Fibroblast of lung (primary cell): Measurements from ENCODE around the gene ETF1. TPM values are rescaled to one million over a fixed set of nuclear protein-coding genes. Genes with fewer than 3 reads are reported as not detected.

Experiments
- DNase-seq, 2 donors: peaks; one replicate each; pipeline versions ENCODE4 v3.0.0 to v3.0.0-alpha.2; 2010; ENCODE audit warnings: low read depth in 2 of 2
- H2AFZ ChIP-seq: 2 replicates; pipeline ENCODE4 v1.5.1; 2012; ENCODE audit warnings: low read length, control low read depth, inconsistent platforms
- H3K27ac ChIP-seq: 2 replicates; pipeline ENCODE4 v1.5.1; 2011; ENCODE audit warnings: low read length, control low read depth; ENCODE audit not compliant: insufficient read depth
- H3K27me3 ChIP-seq: 2 replicates; pipeline ENCODE4 v1.5.1; 2011; ENCODE audit warnings: mild to moderate bottlenecking, low read length; ENCODE audit not compliant: control insufficient read depth, insufficient read depth
- H3K36me3 ChIP-seq: 2 replicates; pipeline ENCODE4 v1.5.1; 2011; ENCODE audit warnings: low read length; ENCODE audit not compliant: control insufficient read depth, insufficient read depth
- H3K4me1 ChIP-seq: 2 replicates; pipeline ENCODE4 v1.5.1; 2011; ENCODE audit warnings: low read length; ENCODE audit not compliant: control insufficient read depth, insufficient read depth; ENCODE audit errors: extremely low read depth
- H3K4me2 ChIP-seq: 2 replicates; pipeline ENCODE4 v1.5.1; 2011; ENCODE audit warnings: low read length, control low read depth; ENCODE audit not compliant: insufficient read depth; ENCODE audit errors: extremely low read depth
- H3K4me3 ChIP-seq, 4 experiments: fragments of 200-600 bp in 1 of 4; sonication (generic) in 1 of 4; replicated peaks in 1 of 4; 2 replicates each; pipeline ENCODE4 v1.5.1; 2011 to 2016; ENCODE audit warnings: low read length in 4 of 4, low read depth in 3 of 4, mild to moderate bottlenecking in 3 of 4, control low read depth in 2 of 4, inconsistent platforms in 1 of 4, mixed read lengths in 1 of 4; ENCODE audit not compliant: insufficient read depth in 1 of 4; ENCODE audit errors: control extremely low read depth in 1 of 4
- H3K79me2 ChIP-seq: 2 replicates; pipeline ENCODE4 v1.5.1; 2012; ENCODE audit warnings: mild to moderate bottlenecking, low read length, inconsistent platforms; ENCODE audit not compliant: control insufficient read depth, insufficient read depth
- H3K9ac ChIP-seq: 2 replicates; pipeline ENCODE4 v1.5.1; 2011; ENCODE audit warnings: mild to moderate bottlenecking, low read length, control low read depth; ENCODE audit not compliant: insufficient read depth
- H3K9me3 ChIP-seq: 2 replicates; pipeline ENCODE4 v1.5.1; 2012; ENCODE audit warnings: low read depth, low read length; ENCODE audit not compliant: control insufficient read depth, insufficient read depth
- H4K20me1 ChIP-seq: 2 replicates; pipeline ENCODE4 v1.5.1; 2011; ENCODE audit warnings: low read length; ENCODE audit not compliant: control insufficient read depth, insufficient read depth; ENCODE audit errors: extremely low read depth
- EZH2 ChIP-seq: IDR thresholded peaks from 2 replicates; pipeline ENCODE4 v1.5.1; 2012; ENCODE audit warnings: low read length, control low read depth, mild to moderate bottlenecking; ENCODE audit errors: missing control alignments
- polyA plus RNA-seq, 2 donors: library from polyadenylated mRNA; depleted of rRNA in 1 of 2; stranded (reverse) in 1 of 2; unstranded in 1 of 2; fragments of >200 nt; gene quantifications; 2 replicates each; pipeline ENCODE4 v1.2.1, GENCODE V29; 2011 to 2012; ENCODE audit warnings: missing spikeins in 1 of 2
- total RNA-seq: library from RNA; depleted of rRNA; stranded (reverse); fragments of >200 nt; gene quantifications from 2 replicates; pipeline ENCODE4 v1.2.1, GENCODE V29; 2014
- TF ChIP-seq, protein P1 (sequence below), 2 donors: IDR thresholded peaks in 1 of 2; conservative IDR thresholded peaks in 1 of 2; 1 replicate in 1 of 2; 2 replicates in 1 of 2; pipeline ENCODE4 v1.5.1; 2011 to 2012; ENCODE audit warnings: low read length in 2 of 2, control low read depth in 1 of 2, inconsistent platforms in 1 of 2, low read depth in 1 of 2, mild to moderate bottlenecking in 1 of 2

The ETF1 gene
- total and polyA plus RNA-seq, 2 donors (not counting 1 experiment from before 2014, with no cell fraction given) = 94.0 to 118 TPM

- Histone ChIP-seq H3K9ac (no peak overlapping the region), H3K36me3 (peaks cover 5% of the 10 kb centered on the region), H3K27me3 (no peaks in the 10 kb centered on the region), H3K79me2 (peaks cover 2% of the 10 kb centered on the region), H4K20me1 (no peaks in the 10 kb centered on the region), H3K9me3 (no peaks in the 10 kb centered on the region), H2AFZ (no peak overlapping the region), H3K4me2 (no peak overlapping the region), H3K4me3 (no peak overlapping the region), H3K27ac (no peak overlapping the region), H3K4me1 (no peaks in the 10 kb centered on the region)
- no peak for TF ChIP-seq EZH2
- no peak for DNase-seq
These were observed 70.7 kb downstream of the ETF1 start for GRCh38 chr5:138472353-138472752.

DNA sequence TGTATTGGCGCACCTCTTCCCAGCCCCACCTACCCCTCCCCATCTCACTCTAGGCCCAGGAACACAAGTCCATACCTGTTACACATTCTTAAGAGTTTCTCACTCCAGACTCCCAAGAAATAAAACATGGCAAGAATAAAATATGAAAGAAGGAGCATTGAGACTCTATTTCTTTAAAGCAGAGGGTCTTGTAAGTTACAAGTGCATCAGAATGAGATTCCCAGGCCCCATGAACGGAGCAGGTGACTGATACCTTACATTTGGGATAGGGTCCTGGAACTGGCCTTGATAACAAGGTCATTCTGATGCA is 72.0 kb downstream of the ETF1 start:
- Histone ChIP-seq H3K27me3 (no peaks in the 10 kb centered on the region), H3K27ac (no peak overlapping the region), H3K9me3 (no peaks in the 10 kb centered on the region), H3K36me3 (peaks cover 9% of the 10 kb centered on the region), H3K4me2 (no peak overlapping the region), H3K9ac (no peak overlapping the region), H3K4me3 (no peak overlapping the region), H3K4me1 (no peaks in the 10 kb centered on the region), H4K20me1 (no peaks in the 10 kb centered on the region), H2AFZ (no peak overlapping the region), H3K79me2 (peaks cover 11% of the 10 kb centered on the region)
- DNase-seq = no peak
- no peak for TF ChIP-seq EZH2
- TF ChIP-seq, protein P1, sequence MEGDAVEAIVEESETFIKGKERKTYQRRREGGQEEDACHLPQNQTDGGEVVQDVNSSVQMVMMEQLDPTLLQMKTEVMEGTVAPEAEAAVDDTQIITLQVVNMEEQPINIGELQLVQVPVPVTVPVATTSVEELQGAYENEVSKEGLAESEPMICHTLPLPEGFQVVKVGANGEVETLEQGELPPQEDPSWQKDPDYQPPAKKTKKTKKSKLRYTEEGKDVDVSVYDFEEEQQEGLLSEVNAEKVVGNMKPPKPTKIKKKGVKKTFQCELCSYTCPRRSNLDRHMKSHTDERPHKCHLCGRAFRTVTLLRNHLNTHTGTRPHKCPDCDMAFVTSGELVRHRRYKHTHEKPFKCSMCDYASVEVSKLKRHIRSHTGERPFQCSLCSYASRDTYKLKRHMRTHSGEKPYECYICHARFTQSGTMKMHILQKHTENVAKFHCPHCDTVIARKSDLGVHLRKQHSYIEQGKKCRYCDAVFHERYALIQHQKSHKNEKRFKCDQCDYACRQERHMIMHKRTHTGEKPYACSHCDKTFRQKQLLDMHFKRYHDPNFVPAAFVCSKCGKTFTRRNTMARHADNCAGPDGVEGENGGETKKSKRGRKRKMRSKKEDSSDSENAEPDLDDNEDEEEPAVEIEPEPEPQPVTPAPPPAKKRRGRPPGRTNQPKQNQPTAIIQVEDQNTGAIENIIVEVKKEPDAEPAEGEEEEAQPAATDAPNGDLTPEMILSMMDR (conservative IDR thresholded peaks at IDR 0.05 in 1 of 2, IDR thresholded peaks at IDR 0.05 in 1 of 2; ENCODE audit: low read depth in 1 of 2, low read length in 2 of 2) = no peak

DNA sequence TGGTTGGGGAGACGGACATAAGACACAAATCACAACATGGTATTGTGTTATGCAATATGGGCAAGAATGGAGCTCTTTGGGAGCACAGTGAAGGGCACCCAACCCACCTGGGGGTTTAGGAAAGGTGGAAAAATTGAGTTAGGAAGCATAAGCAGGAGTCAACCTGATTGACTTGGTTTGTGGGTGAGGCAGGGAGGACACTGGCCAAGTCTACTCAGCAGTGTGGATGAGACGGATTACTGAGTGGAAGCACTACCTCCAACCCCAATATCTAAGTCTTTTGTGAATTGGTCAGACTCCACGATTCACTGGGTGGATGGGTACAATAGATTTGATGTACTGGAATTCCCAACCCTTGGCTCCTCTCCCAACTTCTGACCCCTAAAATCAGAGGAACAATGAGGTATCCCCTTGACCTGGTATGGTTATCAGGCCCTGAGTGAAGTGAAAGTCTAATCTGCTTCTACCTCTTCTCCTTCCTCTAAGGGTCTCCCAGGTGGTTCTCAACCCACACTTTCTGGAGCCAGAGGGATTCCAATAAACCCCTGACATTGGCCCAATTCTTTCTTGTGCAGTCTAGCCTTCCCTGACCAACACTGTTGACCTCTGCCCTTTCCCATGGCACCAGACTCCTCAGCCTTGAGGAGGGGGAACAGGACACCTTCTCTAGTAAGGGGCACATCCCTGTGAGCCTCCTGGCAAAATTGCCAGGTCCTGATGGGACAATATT is 72.5 kb downstream of the ETF1 start:
- no peak overlapping the region for H3K27ac ChIP-seq
- no peak overlapping the region for H3K4me2 ChIP-seq
- H3K79me2 ChIP-seq = peaks cover 16% of the 10 kb centered on the region
- H3K36me3 ChIP-seq = peaks cover 9% of the 10 kb centered on the region
- H4K20me1 ChIP-seq = no peaks in the 10 kb centered on the region
- no peak overlapping the region for H3K4me3 ChIP-seq
- no peak overlapping the region for H2AFZ ChIP-seq
- TF ChIP-seq, protein P1 (conservative IDR thresholded peaks at IDR 0.05 in 1 of 2, IDR thresholded peaks at IDR 0.05 in 1 of 2; ENCODE audit: low read depth in 1 of 2, low read length in 2 of 2) = no peak
- no peak for TF ChIP-seq EZH2
- no peaks in the 10 kb centered on the region for H3K9me3 ChIP-seq
- no peaks in the 10 kb centered on the region for H3K27me3 ChIP-seq
- DNase-seq = peak in 1 of 2 donors; percentile 82
- H3K9ac ChIP-seq = no peak overlapping the region
- no peaks in the 10 kb centered on the region for H3K4me1 ChIP-seq
